Mammary epithelial cell (primary cell): ENCODE measurements around the gene MORN1.

Experiments
- CTCF ChIP-seq, 2 donors: IDR thresholded peaks in 1 of 2; conservative IDR thresholded peaks in 1 of 2; 2 replicates each; pipeline ENCODE4 v1.5.1; 2011 to 2012; ENCODE audit warnings: inconsistent platforms in 2 of 2, low read length in 2 of 2, mild to moderate bottlenecking in 2 of 2, control low read depth in 1 of 2, low read depth in 1 of 2; ENCODE audit not compliant: insufficient read depth in 1 of 2; ENCODE audit errors: extremely low read depth in 1 of 2
- EZH2 ChIP-seq: IDR thresholded peaks from 2 replicates; pipeline ENCODE4 v1.6.1; 2012; ENCODE audit warnings: low read length, inconsistent platforms, borderline replicate concordance

- TF ChIP-seq CTCF (conservative IDR thresholded peaks at IDR 0.05 in 1 of 2, IDR thresholded peaks at IDR 0.05 in 1 of 2; ENCODE audit: extremely low read depth in 1 of 2, insufficient read depth in 1 of 2, low read depth in 1 of 2, low read length in 2 of 2) (no peak), EZH2 (no peak)
Measured at GRCh38 chr1:2297246-2298011, 93.9 kb downstream of the MORN1 start.
